Mammary microvascular endothelial cell (primary cell): ENCODE data around the gene FNIP2. TPM values are rescaled to one million over a fixed set of nuclear protein-coding genes. Genes with fewer than 3 reads are reported as not detected.

Experiments used
- total RNA-seq: library from RNA; depleted of rRNA; stranded (reverse); fragments of >200 nt; gene quantifications from 2 replicates; pipeline ENCODE4 v1.2.3, GENCODE V29; 2015

Gene FNIP2
- 15.5 and 18.2 TPM in 2 replicates for total RNA-seq

GRCh38 chr4:158768555-158769174 is at the start of gene FNIP2:
FNIP2 (plus strand) TSS chr4:158769026; CDS start chr4:158769213, 187 bp downstream.

GRCh38 chr4:158722917-158723793 is 45.7 kb upstream of the FNIP2 start, which contains the start of gene PPID:
PPID (minus strand) TSS chr4:158723396; CDS start chr4:158723288, 108 bp downstream.

Other genes with a start within 250 kb of the FNIP2 start
- gene RXFP1, start 247.1 kb upstream of the FNIP2 start, total RNA-seq: not detected in 2 replicates
- 20.5 and 22.4 TPM in 2 replicates for gene C4orf46, start 97.1 kb upstream of the FNIP2 start, total RNA-seq
- gene ETFDH, start 96.7 kb upstream of the FNIP2 start, total RNA-seq: 12.5 and 17.4 TPM in 2 replicates
- 34.7 and 34.9 TPM in 2 replicates for gene PPID, start 45.6 kb upstream of the FNIP2 start, total RNA-seq